Left kidney (tissue), 2 donors: ENCODE results near the gene PLCH1. TPM values are rescaled to one million over a fixed set of nuclear protein-coding genes. Genes with fewer than 3 reads are reported as not detected.

Experiments
- DNase-seq: peaks from one replicate; pipeline ENCODE4 v3.0.0-alpha.2; 2013
- polyA plus RNA-seq: library from polyadenylated mRNA; unstranded; fragments of 120-200 nt; gene quantifications from one replicate; pipeline ENCODE4 v1.2.1, GENCODE V29; 2013; ENCODE audit not compliant: insufficient read length

Gene PLCH1
- polyA plus RNA-seq, 1 donor = 13.6 TPM

DNA sequence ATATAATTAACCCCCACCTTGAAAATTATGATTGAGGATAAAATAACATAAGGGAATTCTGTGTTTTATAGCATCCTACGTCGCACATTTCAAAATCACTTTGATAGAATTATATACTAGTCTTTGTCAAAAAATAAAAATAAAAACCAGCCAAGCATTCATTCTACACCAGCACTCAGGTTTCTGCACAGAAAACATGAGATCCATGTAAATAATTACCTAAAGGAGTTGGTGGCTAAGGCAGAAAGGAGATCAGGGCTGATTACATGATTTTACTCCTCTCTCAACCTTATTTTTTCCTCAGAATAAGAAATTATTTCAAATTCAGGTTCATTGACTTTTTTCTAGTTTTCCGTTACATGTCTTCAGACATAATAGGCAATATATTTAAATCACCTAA, 194.5 kb downstream of the PLCH1 start:
- DNase-seq = no peak

DNA sequence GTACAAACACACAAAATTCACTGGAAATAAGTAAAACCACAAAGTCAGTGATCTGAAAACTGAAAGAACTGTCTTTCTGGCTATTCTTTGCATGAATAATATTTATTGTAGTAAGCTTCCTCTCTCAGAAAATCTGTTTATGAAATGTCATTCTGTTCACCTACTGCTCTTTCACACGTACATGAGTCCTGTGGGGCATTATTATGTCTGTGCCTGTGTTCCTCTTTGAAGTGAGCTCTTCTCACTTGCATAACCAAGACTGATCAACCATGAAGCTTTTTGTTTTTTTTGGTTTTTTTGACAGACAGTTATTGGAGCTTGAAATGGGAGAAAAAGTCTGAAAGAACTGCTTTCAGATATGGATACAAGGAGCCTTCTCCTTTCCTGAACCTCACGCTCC, 195.8 kb downstream of the PLCH1 start:
- no peak for DNase-seq

DNA sequence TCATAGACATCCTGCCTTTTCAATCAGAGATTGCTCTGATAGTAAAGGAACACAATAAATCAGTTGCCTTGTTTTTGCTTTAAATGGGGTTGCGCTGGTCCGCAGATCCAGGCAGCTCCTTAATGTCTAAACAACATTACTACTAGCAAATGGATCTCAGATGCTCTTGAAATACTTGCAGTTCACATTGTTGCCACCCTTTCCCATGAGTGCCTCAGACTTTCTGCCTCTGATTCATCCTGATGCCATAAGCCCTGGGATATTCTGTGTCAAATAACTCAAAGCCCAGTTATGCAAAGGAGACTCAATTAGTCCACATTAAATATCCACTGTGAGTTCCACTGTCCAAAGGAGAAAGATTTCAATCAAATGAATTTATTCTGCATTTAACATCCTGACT, 196.7 kb downstream of the PLCH1 start:
- no peak for DNase-seq

DNA sequence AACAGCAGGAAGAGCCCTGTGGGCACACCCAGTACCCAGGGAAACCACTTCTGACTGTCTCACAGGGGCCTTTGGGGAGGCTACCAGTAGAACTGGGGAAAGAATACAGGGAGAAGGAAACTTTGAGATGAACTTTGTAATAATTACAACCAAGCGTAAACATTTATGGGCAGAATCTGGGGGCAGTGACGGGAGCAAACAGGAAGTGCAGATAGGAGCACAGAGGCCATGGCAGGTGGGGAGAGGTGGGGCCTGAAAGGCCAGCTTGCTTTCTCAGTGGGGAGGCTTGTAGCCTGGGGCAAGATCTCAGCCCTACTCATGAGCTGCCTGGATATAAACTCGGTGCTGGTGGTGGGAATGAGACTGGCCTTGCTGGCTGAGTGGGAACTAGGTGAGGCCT, 209.8 kb downstream of the PLCH1 start:
- no peak for DNase-seq

DNA sequence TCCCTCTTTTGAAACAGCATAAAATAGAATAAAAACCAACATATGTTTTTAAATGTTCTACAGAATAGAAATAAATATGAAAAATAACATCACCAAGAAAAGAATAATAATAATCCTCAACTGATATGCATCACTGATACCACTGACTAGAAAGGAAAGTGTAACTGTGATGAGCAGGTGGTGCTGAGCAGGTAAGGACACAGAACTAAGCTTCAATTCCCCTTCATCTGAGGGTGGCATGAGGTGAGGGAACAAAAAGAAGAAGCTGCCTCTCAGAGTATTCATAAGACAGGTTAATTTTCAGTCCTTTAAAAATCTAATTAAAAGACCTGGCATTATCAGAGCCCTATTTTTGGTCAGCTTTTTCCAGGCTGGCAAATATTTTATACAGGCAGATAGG, 216.3 kb downstream of the PLCH1 start:
- DNase-seq = no peak

DNA sequence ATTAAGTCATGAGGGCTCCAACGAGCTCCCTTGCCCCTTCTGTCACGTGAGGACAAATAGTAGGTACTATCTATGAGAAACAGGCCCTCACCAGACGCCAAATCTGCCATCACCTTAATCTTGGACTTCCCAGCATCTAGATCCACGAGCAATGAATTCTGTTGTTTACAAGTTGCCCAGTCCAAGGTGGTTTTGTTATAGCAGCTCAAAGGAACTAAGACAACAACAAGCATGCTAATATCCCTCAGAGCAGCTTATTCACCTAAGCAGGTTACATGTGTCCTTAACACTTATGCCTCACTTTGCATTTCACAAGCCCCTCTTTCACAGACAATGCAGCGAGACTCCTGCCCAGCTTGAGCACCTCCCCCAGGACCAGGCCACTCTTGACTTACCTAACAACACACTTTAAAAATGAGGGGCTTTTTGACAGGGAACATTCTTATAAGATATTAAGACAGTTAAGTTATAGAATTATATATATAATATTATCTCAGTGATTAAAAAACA, 219.5 kb downstream of the PLCH1 start:
- no peak for DNase-seq

DNA sequence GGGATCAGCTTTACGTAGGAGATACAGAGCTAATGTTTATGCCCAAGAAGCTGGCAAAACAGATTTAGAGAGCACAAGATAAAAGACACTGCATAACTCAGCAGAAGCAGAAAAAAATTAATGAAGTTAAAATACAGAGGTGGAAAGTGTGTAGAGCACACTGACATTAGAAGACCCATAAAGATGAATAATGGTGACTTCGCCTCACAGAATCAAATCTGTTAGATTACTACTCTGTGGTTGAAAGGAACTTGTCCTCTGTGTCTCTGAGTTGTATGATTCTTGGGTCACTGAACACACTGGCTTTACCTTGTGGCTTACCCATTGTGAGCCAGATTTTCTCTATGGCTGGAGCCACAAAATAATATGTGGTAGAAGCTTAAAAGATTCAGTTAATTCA, 224.4 kb downstream of the PLCH1 start:
- no peak for DNase-seq

DNA sequence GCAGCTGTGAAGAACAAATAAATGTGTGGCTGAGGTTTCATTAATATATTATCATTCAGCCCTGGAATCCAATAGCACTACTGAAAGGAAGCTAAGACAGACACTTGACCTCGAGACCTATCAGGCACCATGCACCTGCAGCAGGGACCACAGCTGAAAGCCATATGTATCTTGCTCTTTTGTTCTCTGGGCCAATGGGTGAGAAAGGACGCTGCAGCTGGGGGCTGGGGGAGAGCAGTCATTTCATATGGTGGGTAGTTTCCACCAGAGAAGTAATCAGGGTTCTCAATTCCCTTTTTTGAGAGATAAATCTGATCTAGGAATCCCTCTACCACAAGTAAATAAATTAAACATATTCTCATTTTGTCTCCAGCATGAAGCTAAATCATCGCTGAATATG, 225.8 kb downstream of the PLCH1 start:
- DNase-seq = no peak

DNA sequence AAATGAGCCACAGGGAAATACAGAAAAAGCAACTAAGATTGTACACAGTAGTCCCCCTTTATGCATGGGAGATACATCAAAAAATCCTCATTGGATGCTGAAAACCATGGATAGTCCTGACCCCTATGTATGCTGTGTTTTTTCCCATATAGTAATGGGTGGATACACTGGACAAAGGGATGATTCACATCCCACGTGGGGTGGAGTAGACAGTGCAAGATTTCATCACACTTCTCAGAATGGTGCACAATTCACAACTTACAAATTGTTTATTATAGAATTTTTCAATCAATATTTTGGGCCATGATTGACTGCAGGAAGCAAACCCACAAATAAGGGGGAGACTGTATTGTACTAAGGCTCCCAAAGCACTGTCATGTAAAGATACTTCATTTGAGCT, 227.0 kb downstream of the PLCH1 start:
- DNase-seq = no peak

DNA sequence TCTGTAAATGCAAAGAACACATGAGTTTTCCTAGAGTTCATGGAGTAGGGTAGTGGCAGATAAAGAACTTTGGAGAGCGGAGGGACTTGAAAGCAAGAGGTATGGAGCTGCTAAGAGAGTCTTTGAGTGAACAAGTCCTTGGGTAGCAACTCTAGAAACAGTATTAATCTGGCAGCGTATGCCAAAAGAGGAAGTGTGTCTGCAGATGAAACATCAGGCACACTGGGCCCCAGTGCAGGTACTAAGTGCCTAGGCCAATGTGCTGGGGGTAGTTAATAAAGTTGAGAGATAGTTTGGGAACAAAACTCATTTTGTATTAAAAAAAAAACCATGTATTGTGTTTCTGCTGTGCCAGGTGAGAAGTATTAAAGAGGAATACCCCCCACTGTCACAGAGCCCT, 228.4 kb downstream of the PLCH1 start:
- DNase-seq = no peak

DNA sequence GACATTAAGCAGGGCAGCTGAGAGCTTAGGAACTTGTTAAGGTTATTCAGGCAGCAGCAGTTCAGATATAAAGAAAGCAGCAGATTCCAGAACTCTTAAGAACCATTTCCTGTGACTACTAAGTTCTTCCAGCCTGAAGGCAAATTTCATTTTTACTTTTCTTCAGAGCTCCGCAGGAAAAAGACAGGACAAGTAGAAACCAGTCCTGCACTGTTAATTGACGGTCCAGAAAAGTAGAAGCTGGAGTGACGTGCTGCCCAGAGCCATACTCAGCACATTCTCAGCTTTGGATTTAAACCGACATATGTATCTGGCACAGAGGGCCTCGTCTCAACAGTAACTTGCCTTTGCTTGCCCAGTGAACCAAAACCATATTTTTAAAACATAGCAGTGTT, 232.0 kb downstream of the PLCH1 start:
- no peak for DNase-seq

DNA sequence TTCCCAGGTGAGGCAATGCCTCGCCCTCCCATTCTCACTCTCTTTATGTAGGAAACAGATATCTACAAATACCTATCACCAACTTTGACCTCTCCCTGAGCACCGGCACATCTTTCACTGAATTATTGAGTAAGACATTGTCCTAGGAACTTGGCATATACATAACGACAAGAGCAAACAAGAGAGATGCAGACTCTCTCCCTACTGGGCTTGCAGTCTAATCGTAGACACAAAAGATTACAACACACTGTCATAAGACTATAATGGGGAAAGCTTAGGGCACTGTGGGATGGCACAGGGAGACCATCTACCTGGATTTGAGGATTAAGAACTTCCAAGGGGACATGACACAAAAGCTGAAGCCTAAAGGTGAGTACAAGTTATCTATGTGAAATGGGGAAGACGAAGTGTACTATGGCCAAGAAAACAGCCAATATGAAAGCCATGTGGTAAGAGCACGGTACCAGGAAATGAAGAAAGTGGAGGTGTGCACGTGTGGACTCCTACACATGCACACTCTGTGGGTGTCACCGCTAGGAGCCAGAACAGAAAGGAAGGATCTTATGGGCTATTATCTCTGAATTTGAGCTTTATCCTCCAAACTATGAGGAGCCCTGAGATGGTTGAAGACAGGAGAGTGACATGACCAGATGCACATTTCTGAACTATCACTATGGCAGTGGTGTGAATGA, 232.6 kb downstream of the PLCH1 start:
- DNase-seq = no peak

DNA sequence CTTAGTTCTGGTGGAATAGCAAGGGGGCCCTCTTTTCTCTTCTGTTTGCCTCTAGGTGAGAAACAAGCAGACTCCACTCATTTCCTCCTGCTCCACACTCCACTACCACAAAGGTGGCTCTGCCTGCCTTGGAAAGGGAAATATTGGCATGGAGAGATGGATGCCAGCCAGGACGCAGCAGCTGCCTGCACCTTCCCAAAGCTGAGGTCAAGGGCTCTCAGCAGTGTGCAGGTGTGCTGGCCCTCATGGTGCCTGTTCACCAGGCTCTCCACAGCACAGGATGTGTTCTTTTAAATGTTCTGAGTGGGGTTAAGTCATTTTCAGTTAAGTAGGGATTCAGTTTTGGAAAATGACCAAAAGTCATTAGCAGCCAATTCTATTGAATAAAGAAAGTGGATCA, 240.2 kb downstream of the PLCH1 start:
- no peak for DNase-seq

DNA sequence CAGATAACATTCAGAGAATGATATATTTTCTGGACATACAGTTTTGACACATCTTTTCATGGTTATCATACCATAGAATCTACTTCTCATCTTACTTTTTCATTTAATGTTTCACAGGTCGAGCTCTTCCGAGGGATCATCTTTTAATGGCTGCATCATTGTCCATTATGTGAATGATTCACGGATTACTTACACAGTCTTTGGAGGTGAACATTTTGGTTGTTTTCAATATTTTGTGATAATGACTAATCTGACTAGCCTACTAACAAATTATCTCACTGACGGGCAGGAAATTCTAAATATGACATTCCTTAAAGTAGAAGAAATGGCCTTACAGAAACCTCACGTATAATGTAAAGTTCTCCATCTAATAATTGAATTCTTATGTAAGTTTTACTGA, 242.2 kb downstream of the PLCH1 start:
- no peak for DNase-seq

DNA sequence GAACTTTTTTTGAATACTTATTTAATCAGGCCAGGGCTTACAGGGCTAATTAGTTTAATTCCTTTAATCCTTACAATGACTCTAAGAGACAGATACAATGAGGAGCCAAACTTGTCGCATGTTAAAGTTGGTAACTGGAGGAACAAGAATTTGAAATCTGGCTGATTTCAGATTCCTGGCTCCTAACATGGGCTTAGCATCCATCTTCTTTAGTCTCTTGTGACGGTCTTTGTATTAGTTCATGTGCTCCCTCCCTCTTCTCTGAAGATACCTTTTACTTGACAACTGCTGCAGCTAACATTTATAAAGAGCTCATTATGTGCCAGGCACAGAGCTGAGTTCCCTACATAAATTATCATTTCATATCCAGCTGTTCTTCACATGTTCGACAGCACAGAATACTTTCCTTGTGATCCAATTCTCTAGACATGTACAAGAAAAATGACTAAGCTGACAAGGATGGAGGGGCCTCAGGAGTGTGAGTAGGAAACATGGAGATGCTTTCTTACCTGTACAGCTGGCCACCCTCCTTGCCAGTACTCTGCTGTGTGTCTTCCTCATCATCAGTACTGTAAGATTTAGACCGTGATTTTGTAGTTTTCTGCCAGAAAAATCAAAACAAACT, 244.6 kb downstream of the PLCH1 start:
- no peak for DNase-seq

DNA sequence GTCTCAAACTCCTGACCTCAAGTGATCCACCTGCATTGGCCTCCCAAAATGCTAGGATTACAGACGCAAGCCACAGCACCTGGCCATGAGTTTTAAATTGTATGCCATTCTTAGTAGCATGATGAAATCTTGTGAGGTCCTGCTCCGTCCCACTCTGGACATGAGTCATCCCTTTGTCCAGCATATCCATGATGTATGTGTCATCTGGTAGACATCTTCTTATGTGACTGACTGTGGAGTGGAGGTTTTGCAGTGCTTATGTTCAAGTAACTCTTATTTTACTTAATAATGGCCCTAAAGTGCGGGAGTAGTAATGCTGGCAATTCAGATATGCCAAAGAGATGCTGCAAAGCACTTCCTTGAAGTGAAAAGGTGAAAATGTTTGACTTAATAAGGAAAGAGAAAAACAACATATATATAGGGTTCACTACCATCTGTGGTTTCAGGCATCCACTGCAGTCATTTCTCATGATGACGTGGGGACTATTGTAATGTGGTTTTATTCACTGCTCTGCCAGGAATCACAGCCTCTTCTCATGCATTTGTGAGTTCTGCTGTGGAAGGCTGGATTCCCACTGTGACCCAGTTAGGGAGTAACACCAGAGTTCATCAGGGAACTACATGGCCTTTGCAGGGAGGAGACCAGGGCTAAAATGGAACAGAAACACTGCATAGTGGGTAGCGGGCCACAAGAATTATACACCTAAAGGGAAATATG, 246.8 kb downstream of the PLCH1 start:
- DNase-seq = no peak

DNA sequence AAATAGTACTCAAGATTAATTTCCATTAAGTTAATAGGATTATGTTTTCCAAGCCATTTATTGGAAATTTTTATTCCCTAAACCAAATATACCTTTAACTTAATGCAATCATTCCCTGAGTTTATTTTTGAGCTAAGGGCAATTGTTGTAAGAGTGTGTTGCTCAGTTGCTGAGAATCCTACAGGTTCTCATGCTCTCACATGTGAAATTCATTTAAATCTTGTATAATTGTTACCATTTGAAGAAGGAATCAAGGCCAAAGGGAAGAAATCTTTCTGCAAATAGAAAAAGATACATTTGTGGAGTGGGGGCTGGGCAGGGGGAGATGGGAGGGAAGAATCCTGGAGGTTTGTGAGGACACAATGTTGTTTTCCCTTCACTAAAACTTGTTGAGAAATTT, 248.7 kb downstream of the PLCH1 start:
- DNase-seq = no peak

DNA sequence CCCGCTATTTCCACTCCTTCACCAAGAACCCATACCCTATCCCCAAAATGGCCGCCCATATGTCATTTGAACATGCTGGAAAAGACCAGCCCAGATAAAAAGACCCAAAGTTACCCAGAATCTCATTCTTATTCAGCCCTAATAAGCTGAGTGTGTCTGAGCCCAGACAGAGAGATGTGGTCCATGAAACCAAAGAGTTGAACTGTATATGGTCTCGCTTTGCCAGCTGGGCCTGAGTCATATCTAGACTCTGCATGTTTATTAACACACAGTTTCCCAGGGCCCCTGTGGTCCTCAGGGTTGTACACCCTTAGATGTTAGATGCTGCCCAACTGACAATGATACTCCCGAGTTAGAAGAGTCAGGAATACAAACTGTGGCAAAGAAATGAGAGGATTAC, 249.5 kb downstream of the PLCH1 start:
- no peak for DNase-seq

DNA sequence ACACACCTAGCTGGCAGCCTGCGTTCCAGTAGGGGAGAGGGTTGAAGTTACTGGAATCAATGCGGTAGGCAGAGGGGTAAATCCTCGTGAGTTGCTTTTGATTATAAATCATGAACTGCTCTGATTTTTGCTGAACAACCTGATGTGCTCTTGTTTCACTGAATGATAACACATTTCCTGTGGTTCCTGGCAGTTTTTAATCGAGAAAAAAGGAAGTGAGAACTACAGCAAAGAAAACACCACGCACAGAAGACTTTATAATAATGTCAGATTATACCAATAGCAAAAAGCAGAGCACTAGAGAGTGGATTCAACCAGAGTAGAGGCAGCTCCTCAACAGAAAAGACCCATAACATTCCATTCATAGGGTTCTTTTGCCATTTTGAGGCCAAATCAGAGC, 250.5 kb downstream of the PLCH1 start:
- no peak for DNase-seq

DNA sequence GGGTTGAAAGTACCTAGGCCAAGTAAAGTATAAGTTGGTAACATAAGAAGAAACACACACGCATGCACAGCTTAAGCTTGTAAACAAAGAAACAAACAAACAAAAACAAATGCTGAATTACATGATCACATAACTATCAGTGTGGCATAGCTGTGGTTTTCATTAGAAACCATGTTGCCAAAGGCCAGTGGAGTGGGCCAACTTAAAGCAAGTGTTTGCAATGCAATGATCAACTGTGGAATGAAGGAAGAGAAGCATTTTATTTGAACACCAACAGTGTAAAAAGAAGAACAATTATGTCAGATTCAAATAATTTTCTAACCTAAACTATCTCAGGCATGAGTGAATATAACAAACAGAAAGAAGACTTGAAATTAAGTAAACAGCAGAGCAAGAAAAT, 252.0 kb downstream of the PLCH1 start:
- DNase-seq = no peak

DNA sequence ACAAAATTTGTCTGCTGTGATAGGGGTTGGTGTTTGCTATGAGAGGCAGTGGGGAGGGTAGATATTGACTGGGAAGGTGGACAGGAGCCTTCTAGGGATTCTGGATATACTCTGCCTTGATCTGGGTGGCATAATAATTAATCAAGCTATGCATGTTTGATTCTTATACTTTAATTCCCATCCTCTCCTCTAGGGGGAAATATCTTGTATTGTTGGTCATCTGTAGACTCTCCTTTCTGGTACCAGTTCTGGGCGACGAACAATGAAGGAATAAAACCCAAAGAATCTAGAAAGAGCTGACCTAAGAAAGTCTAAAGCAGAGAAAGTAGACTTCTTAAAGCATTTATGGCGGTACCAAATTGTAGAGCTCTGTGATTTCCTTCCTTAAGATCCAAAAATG, 253.2 kb downstream of the PLCH1 start:
- no peak for DNase-seq

DNA sequence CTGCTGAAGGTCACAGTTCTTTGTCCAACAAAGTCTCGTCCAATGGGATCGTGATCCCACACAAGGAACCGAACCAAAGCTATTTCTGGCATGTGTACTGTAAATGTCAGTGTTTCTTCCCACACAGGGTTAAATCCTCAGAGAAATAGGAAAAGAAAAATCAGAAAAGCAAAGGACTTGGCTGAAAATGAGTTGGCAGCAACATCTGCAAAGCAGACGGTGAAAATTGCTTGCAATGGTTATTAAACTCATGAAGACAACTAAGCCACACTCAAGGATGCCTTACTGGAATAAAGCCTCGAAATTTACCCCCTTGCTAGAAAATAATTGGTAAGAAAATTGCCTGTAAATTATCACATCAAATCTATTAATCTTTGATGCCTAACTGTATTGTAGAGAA, 256.2 kb downstream of the PLCH1 start:
- DNase-seq = no peak

DNA sequence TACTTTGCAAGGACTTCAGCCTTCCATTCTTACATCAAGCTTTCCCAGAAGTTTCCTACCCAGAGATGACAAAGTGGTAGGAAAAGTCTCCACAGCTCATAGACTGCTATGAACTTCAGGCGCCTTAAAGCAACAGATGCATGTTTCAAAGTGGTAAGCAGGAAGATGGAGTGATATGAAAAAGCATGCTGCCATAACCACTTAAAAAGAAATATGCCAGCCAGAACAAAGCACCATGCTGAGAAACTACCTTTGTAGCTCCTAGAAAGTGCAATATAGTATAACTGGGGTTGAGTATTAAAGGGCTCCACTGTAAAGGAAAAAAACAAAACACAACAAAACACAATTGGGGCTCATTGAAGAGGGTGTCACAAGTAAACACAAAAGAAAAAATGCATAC, 259.0 kb downstream of the PLCH1 start:
- no peak for DNase-seq

DNA sequence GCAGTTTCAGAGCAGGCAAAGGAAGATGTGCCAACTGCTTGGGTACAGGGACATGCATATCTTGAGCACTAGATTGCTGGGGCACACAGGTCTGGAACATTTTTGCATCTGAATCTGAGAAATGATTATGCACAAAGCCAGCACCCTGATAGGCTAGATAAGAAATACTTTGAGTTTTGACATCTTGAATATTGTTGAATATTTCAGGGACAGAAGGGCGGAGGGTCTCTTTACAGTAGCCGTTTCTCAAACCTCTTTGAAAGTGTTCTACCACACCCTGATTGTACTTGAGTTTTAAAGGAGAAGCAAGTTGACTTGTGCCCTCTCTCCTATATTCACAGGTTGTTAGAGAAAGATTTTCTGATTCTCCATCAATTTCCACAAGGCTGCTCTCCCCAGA, 263.3 kb downstream of the PLCH1 start:
- no peak for DNase-seq
